Breast epithelium (tissue), 3 donors: ENCODE results near the gene CDH20.

Experiments
- CTCF ChIP-seq, 3 donors: fragments of 450-650 bp; IDR thresholded peaks; one replicate each; pipeline ENCODE4 v1.5.1; 2016 to 2017; ENCODE audit warnings: antibody characterized with exemption in 3 of 3, mild to moderate bottlenecking in 3 of 3, moderate library complexity in 3 of 3
- POLR2A ChIP-seq: fragments of 450-650 bp; IDR thresholded peaks from one replicate; pipeline ENCODE4 v1.6.1; 2016; ENCODE audit warnings: antibody characterized with exemption, mild to moderate bottlenecking, moderate library complexity
- POLR2AphosphoS5 ChIP-seq, 3 donors: sonication (generic); formaldehyde crosslinking; IDR thresholded peaks; one replicate each; pipeline ENCODE4 v1.6.1; 2017; ENCODE audit warnings: antibody characterized with exemption in 3 of 3

GRCh38 chr18:61292280-61293035 lies 40.8 kb upstream of the CDH20 start:
- TF ChIP-seq POLR2A, result no peak
- no peak for TF ChIP-seq CTCF (IDR thresholded peaks at IDR 0.05)
- no peak for TF ChIP-seq POLR2AphosphoS5 (IDR thresholded peaks at IDR 0.05)
